HepG2 (cell line): ENCODE results near the gene PPP2R5C. TPM values are rescaled to one million over a fixed set of nuclear protein-coding genes. Genes with fewer than 3 reads are reported as not detected.

Experiments used
- AKAP8 ChIP-seq: sonication (generic); formaldehyde crosslinking; IDR thresholded peaks from 2 replicates; pipeline ENCODE4 v1.5.1; 2020; ENCODE audit warnings: mild to moderate bottlenecking, missing genetic modification reagents
- ATF5 ChIP-seq: sonication (generic); formaldehyde crosslinking; IDR thresholded peaks from 2 replicates; pipeline ENCODE4 v1.4.0; 2020; ENCODE audit warnings: mild to moderate bottlenecking, low read depth, missing genetic modification reagents
- ATRX ChIP-seq: sonication (generic); formaldehyde crosslinking; IDR thresholded peaks from 2 replicates; pipeline ENCODE4 v1.4.0; 2020; ENCODE audit warnings: missing genetic modification reagents, borderline replicate concordance
- CHCHD3 ChIP-seq: sonication (generic); formaldehyde crosslinking; IDR thresholded peaks from 2 replicates; pipeline ENCODE4 v1.8.0; 2022; ENCODE audit warnings: mild to moderate bottlenecking, missing genetic modification reagents, moderate library complexity
- DMAP1 ChIP-seq: IDR thresholded peaks from 2 replicates; pipeline ENCODE4 v1.6.1; 2016
- EHMT2 ChIP-seq: fragments of 200-600 bp; sonication (generic); IDR thresholded peaks from 2 replicates; pipeline ENCODE4 v1.7.0; 2017; ENCODE audit warnings: antibody characterized with exemption, low read depth, low read length, borderline replicate concordance
- KMT2B ChIP-seq: IDR thresholded peaks from 2 replicates; pipeline ENCODE4 v1.6.1; 2016; ENCODE audit warnings: missing genetic modification reagents, missing compliant biosample characterization
- MATR3 ChIP-seq: sonication (generic); formaldehyde crosslinking; IDR thresholded peaks from 2 replicates; pipeline ENCODE4 v1.4.0; 2020; ENCODE audit warnings: missing genetic modification reagents
- MYPOP ChIP-seq: sonication (generic); formaldehyde crosslinking; IDR thresholded peaks from 2 replicates; pipeline ENCODE4 v1.8.1; 2023; ENCODE audit warnings: mild to moderate bottlenecking, moderate library complexity, missing genetic modification reagents
- MZF1 ChIP-seq: sonication (generic); formaldehyde crosslinking; IDR thresholded peaks from 2 replicates; pipeline ENCODE4 v1.8.1; 2023; ENCODE audit warnings: mild to moderate bottlenecking, missing genetic modification reagents, borderline replicate concordance
- NRL ChIP-seq: sonication (generic); formaldehyde crosslinking; IDR thresholded peaks from 2 replicates; pipeline ENCODE4 v1.5.0; 2020; ENCODE audit warnings: missing genetic modification reagents, mild to moderate bottlenecking, moderate library complexity, borderline replicate concordance
- PHF5A ChIP-seq: IDR thresholded peaks from one replicate; pipeline ENCODE4 v1.6.1; 2018; ENCODE audit warnings: low read depth, missing genetic modification reagents; ENCODE audit not compliant: unreplicated experiment
- RAD51 ChIP-seq: fragments of 450-650 bp; IDR thresholded peaks from 2 replicates; pipeline ENCODE4 v1.6.1; 2016; ENCODE audit warnings: borderline replicate concordance
- RELA ChIP-seq: sonication (generic); formaldehyde crosslinking; IDR thresholded peaks from 2 replicates; pipeline ENCODE4 v1.4.0; 2020; ENCODE audit warnings: missing genetic modification reagents
- SIX4 ChIP-seq: sonication (generic); formaldehyde crosslinking; IDR thresholded peaks from 2 replicates; pipeline ENCODE4 v1.4.0; 2020; ENCODE audit warnings: missing genetic modification reagents
- SRY ChIP-seq: sonication (generic); formaldehyde crosslinking; IDR thresholded peaks from 2 replicates; pipeline ENCODE4 v1.8.0; 2022; ENCODE audit warnings: mild to moderate bottlenecking, missing genetic modification reagents
- STAT5B ChIP-seq: sonication (generic); formaldehyde crosslinking; IDR thresholded peaks from 2 replicates; pipeline ENCODE4 v1.4.0; 2020; ENCODE audit warnings: missing genetic modification reagents
- U2AF2 ChIP-seq: fragments of 200-400 bp; formaldehyde crosslinking; IDR thresholded peaks from 2 replicates; pipeline ENCODE4 v1.6.1; 2017; ENCODE audit warnings: low read depth, mild to moderate bottlenecking, low read length
- ZBTB7A ChIP-seq: sonication (generic); formaldehyde crosslinking; IDR thresholded peaks from 2 replicates; pipeline ENCODE4 v1.8.0; 2022; ENCODE audit warnings: mild to moderate bottlenecking, missing genetic modification reagents
- ZBTB7B ChIP-seq: sonication (generic); formaldehyde crosslinking; IDR thresholded peaks from 2 replicates; pipeline ENCODE4 v1.4.0; 2020; ENCODE audit warnings: missing genetic modification reagents
- ZFP82 ChIP-seq: sonication (generic); formaldehyde crosslinking; IDR thresholded peaks from 2 replicates; pipeline ENCODE4 v1.5.1; 2020; ENCODE audit warnings: mild to moderate bottlenecking, missing genetic modification reagents, borderline replicate concordance
- ZIK1 ChIP-seq: sonication (generic); formaldehyde crosslinking; IDR thresholded peaks from 2 replicates; pipeline ENCODE4 v1.5.0; 2020; ENCODE audit warnings: mild to moderate bottlenecking, low read depth, missing genetic modification reagents, borderline replicate concordance
- ZMYM2 ChIP-seq: sonication (generic); formaldehyde crosslinking; IDR thresholded peaks from 2 replicates; pipeline ENCODE4 v1.8.0; 2022; ENCODE audit warnings: mild to moderate bottlenecking, missing genetic modification reagents
- ZNF205 ChIP-seq: IDR thresholded peaks from 2 replicates; pipeline ENCODE4 v1.6.1; 2018; ENCODE audit warnings: missing biosample characterization, missing genetic modification reagents
- ZNF333 ChIP-seq: sonication (generic); formaldehyde crosslinking; IDR thresholded peaks from 2 replicates; pipeline ENCODE4 v1.4.0; 2020; ENCODE audit warnings: mild to moderate bottlenecking, missing genetic modification reagents, borderline replicate concordance
- ZNF34 ChIP-seq: sonication (generic); formaldehyde crosslinking; IDR thresholded peaks from 2 replicates; pipeline ENCODE4 v1.4.0; 2020; ENCODE audit warnings: mild to moderate bottlenecking, missing genetic modification reagents, borderline replicate concordance
- ZNF367 ChIP-seq: sonication (generic); formaldehyde crosslinking; IDR thresholded peaks from 2 replicates; pipeline ENCODE4 v1.4.0; 2020; ENCODE audit warnings: missing genetic modification reagents, borderline replicate concordance
- ZNF629 ChIP-seq: sonication (generic); formaldehyde crosslinking; conservative IDR thresholded peaks from 2 replicates; pipeline ENCODE4 v1.5.0; 2020; ENCODE audit warnings: missing genetic modification reagents
- ZNF644 ChIP-seq: IDR thresholded peaks from 2 replicates; pipeline ENCODE4 v1.6.1; 2016; ENCODE audit warnings: low read depth
- ZUFSP ChIP-seq: sonication (generic); formaldehyde crosslinking; IDR thresholded peaks from 2 replicates; pipeline ENCODE4 v1.9.0; 2021; ENCODE audit warnings: missing genetic modification reagents, mild to moderate bottlenecking, borderline replicate concordance
- polyA plus RNA-seq, 8 experiments: library from polyadenylated mRNA; depleted of rRNA in 3 of 8; stranded (reverse) in 7 of 8; unstranded in 1 of 8; fragments of >200 nt; fragmentation: Illumina TruSeq in 4 of 8; extraction: Trizol in 4 of 8; gene quantifications; 2 replicates each; pipeline versions ENCODE4 v1.2.1 to v1.2.3, GENCODE V29; 2011 to 2016; ENCODE audit warnings: low read depth in 4 of 8, missing spikeins in 1 of 8, mixed read lengths in 1 of 8; ENCODE audit not compliant: insufficient read depth in 1 of 8
- total RNA-seq, 5 experiments: library from RNA; depleted of rRNA; stranded (reverse); fragments of >200 nt; fragmentation: Illumina TruSeq; extraction: Trizol; gene quantifications; 2 replicates each; pipeline ENCODE4 v1.2.3, GENCODE V29; 2016; ENCODE audit warnings: low read depth in 1 of 5

The PPP2R5C gene
- total and polyA plus RNA-seq, 2 of the 13 experiments (the other 11 are each of a cell fraction or from before 2014, with no cell fraction given): 74.3 to 78.5 TPM

- peak; percentile 62; the same call in 1 of the 2 replicates for TF ChIP-seq ZNF333
- TF ChIP-seq ZBTB7B: no peak
- no peak for TF ChIP-seq ZIK1 (CRISPR knock-in tag)
- no peak for TF ChIP-seq STAT5B (CRISPR knock-in tag)
- no peak for TF ChIP-seq ZNF34 (CRISPR knock-in tag)
- no peak for TF ChIP-seq ZFP82 (CRISPR knock-in tag)
- no peak for TF ChIP-seq MATR3 (CRISPR knock-in tag)
- peak; percentile 85; the same call in 1 of the 2 replicates for TF ChIP-seq DMAP1
- TF ChIP-seq RELA: 0 out of 2 replicates have a peak, but pooled peaks have one; percentile 25
- TF ChIP-seq EHMT2: no peak
- TF ChIP-seq PHF5A (CRISPR knock-in tag): no peak
- peak; percentile 77 for TF ChIP-seq KMT2B (CRISPR knock-in tag)
- TF ChIP-seq RAD51: peak; percentile 99
- 0 out of 2 replicates have a peak, but pooled peaks have one; percentile 19 for TF ChIP-seq MZF1
- peak; percentile 27 for TF ChIP-seq ZNF205 (CRISPR knock-in tag)
- TF ChIP-seq ATF5 (CRISPR knock-in tag): peak; percentile 58; the same call in 1 of the 2 replicates
- TF ChIP-seq MYPOP (CRISPR knock-in tag): peak; percentile 73; the same call in 1 of the 2 replicates
- no peak for TF ChIP-seq CHCHD3
- 0 out of 2 replicates have a peak, but pooled peaks have one; percentile 18 for TF ChIP-seq AKAP8
- peak; percentile 72; the same call in 1 of the 2 replicates for TF ChIP-seq NRL (CRISPR knock-in tag)
- peak; percentile 99 for TF ChIP-seq ZNF629 (CRISPR knock-in tag)
- no peak for TF ChIP-seq ZNF644 (CRISPR knock-in tag)
- TF ChIP-seq SIX4 (CRISPR knock-in tag): no peak
- no peak for TF ChIP-seq ZUFSP (CRISPR knock-in tag)
- TF ChIP-seq ATRX (CRISPR knock-in tag): no peak
- TF ChIP-seq ZMYM2: peak; percentile 62; the same call in 1 of the 2 replicates
- TF ChIP-seq U2AF2: no peak
- peak; percentile 39 for TF ChIP-seq SRY (CRISPR knock-in tag)
- TF ChIP-seq ZNF367 (CRISPR knock-in tag): no peak
- no peak for TF ChIP-seq ZBTB7A (CRISPR knock-in tag)
Observed at GRCh38 chr14:101947904-101948665, 186.6 kb downstream of the PPP2R5C start (continued).
